ENCODE results near the gene ASGR2. TPM values are rescaled to one million over a fixed set of nuclear protein-coding genes. Genes with fewer than 3 reads are reported as not detected.

The ASGR2 gene
- total and polyA plus RNA-seq, 2 of the 13 experiments (the other 11 are each of a cell fraction or from before 2014, with no cell fraction given) = 320 to 754 TPM

GRCh38 chr17:7114875-7115614 lies 423 bp upstream of the ASGR2 start (continued):
- TF ChIP-seq NFAT5 (CRISPR knock-in tag; IDR thresholded peaks at IDR 0.05) (no peak), CREM (IDR thresholded peaks at IDR 0.05) (peak; percentile 30), CREM (CRISPR knock-in tag; IDR thresholded peaks at IDR 0.05) (no peak), ZNF547 (CRISPR knock-in tag; IDR thresholded peaks at IDR 0.05) (no peak), ZNF512B (CRISPR knock-in tag; IDR thresholded peaks at IDR 0.05; ENCODE audit: borderline replicate concordance) (no peak), ZUFSP (CRISPR knock-in tag; IDR thresholded peaks at IDR 0.05; ENCODE audit: borderline replicate concordance) (no peak), ZSCAN25 (CRISPR knock-in tag; IDR thresholded peaks at IDR 0.05) (0 out of 2 replicates have a peak, but pooled peaks have one; percentile 50), PCBP2 (optimal IDR thresholded peaks at IDR 0.05; ENCODE audit: low read depth, low read length, poor library complexity, severe bottlenecking) (no peak), ZNF761 (CRISPR knock-in tag; conservative IDR thresholded peaks at IDR 0.05) (peak; percentile 74; the same call in 1 of the 2 replicates)
- TF ChIP-seq, protein P1, sequence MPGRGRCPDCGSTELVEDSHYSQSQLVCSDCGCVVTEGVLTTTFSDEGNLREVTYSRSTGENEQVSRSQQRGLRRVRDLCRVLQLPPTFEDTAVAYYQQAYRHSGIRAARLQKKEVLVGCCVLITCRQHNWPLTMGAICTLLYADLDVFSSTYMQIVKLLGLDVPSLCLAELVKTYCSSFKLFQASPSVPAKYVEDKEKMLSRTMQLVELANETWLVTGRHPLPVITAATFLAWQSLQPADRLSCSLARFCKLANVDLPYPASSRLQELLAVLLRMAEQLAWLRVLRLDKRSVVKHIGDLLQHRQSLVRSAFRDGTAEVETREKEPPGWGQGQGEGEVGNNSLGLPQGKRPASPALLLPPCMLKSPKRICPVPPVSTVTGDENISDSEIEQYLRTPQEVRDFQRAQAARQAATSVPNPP (CRISPR knock-in tag; IDR thresholded peaks at IDR 0.05) = peak; percentile 76; the same call in 1 of the 2 replicates
- TF ChIP-seq, protein P2, sequence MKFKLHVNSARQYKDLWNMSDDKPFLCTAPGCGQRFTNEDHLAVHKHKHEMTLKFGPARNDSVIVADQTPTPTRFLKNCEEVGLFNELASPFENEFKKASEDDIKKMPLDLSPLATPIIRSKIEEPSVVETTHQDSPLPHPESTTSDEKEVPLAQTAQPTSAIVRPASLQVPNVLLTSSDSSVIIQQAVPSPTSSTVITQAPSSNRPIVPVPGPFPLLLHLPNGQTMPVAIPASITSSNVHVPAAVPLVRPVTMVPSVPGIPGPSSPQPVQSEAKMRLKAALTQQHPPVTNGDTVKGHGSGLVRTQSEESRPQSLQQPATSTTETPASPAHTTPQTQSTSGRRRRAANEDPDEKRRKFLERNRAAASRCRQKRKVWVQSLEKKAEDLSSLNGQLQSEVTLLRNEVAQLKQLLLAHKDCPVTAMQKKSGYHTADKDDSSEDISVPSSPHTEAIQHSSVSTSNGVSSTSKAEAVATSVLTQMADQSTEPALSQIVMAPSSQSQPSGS (CRISPR knock-in tag; IDR thresholded peaks at IDR 0.05) = no peak
